NCI-H2196 treated with DMSO at 0.1 percent for 48 hours (cell line): ENCODE data around the gene MPIG6B.

ENCODE experiments used
- DNase-seq: peaks from one replicate; lab custom pipeline; 2025; ENCODE audit not compliant: unreplicated experiment; lab: John Stamatoyannopoulos, UW

MPIG6B gene

GRCh38 chr6:31720196-31720770, 2.9 kb upstream of the MPIG6B start:
- no peak for DNase-seq

GRCh38 chr6:31721351-31722020, 1.7 kb upstream of the MPIG6B start, which contains the start of gene LY6G6C:
LY6G6C (minus strand) TSS chr6:31721746; CDS start chr6:31721679, 67 bp downstream.
- DNase-seq = no peak

GRCh38 chr6:31722173-31722572, 1.0 kb upstream of the MPIG6B start:
- no peak for DNase-seq

GRCh38 chr6:31723980-31724691, 963 bp downstream of the MPIG6B start:
- no peak for DNase-seq

- DNase-seq = no peak
Observed at GRCh38 chr6:31725502-31726350, 2.6 kb downstream of the MPIG6B start.

GRCh38 chr6:31727034-31727716, 4.0 kb downstream of the MPIG6B start:
- DNase-seq = no peak

GRCh38 chr6:31727717-31728671, 4.8 kb downstream of the MPIG6B start:
- DNase-seq = no peak

GRCh38 chr6:31728767-31729514, 5.8 kb downstream of the MPIG6B start, which contains the start of gene DDAH2:
DDAH2 (minus strand) TSS chr6:31729299; CDS start chr6:31729161, 138 bp downstream.
- no peak for DNase-seq

- peak; percentile 70 for DNase-seq
Observed at GRCh38 chr6:31729515-31729978, 6.4 kb downstream of the MPIG6B start.

GRCh38 chr6:31729979-31730630, 6.9 kb downstream of the MPIG6B start:
- DNase-seq = peak; percentile 50

- DNase-seq = no peak
Observed at GRCh38 chr6:31730631-31731086, 7.5 kb downstream of the MPIG6B start.

- no peak for DNase-seq
Observed at GRCh38 chr6:31732029-31732428, 8.9 kb downstream of the MPIG6B start.

GRCh38 chr6:31733734-31734133, 10.6 kb downstream of the MPIG6B start:
- no peak for DNase-seq

- no peak for DNase-seq
Observed at GRCh38 chr6:31734247-31734820, 11.2 kb downstream of the MPIG6B start.

GRCh38 chr6:31734821-31735406, 11.7 kb downstream of the MPIG6B start:
- no peak for DNase-seq

- DNase-seq = peak; percentile 59
Observed at GRCh38 chr6:31736021-31736767, 13.0 kb downstream of the MPIG6B start, which contains the start of gene CLIC1. CLIC1 (minus strand) TSS chr6:31736530; CDS start chr6:31736300, 230 bp downstream.
